ENCODE data around the gene SMG1. TPM values are rescaled to one million over a fixed set of nuclear protein-coding genes. Genes with fewer than 3 reads are reported as not detected.

Gene SMG1
- total and polyA plus RNA-seq, 4 donors, result 5.3 to 70.8 (median 22.3) TPM

- Histone ChIP-seq H3K4me3 (ENCODE audit: low read depth in 1 of 3, low read length in 3 of 3) (no peak overlapping the region), H3K36me3 (ENCODE audit: control insufficient read depth in 4 of 4, insufficient read depth in 3 of 4, low read depth in 1 of 4, low read length in 3 of 4) (peaks cover 9 to 71% (median 50%) of the 10 kb centered on the region in 4 donors), H3K4me1 (ENCODE audit: control insufficient read depth in 4 of 4, insufficient read depth in 4 of 4, low read length in 3 of 4) (peaks cover 0 to 5% (median 2%) of the 10 kb centered on the region in 4 donors), H3K9ac (ENCODE audit: low read depth in 1 of 2, low read length in 2 of 2) (no peak overlapping the region), H3K9me3 (ENCODE audit: control insufficient read depth in 4 of 4, low read length in 3 of 4) (no peaks in the 10 kb centered on the region), H3K27me3 (ENCODE audit: control insufficient read depth in 4 of 4, insufficient read depth in 4 of 4, low read length in 3 of 4) (no peaks in the 10 kb centered on the region), H3K27ac (ENCODE audit: low read depth in 1 of 2, low read length in 2 of 2) (no peak overlapping the region)
- TF ChIP-seq ATF3 (IDR thresholded peaks at IDR 0.05) (no peak), ZBTB33 (IDR thresholded peaks at IDR 0.05) (no peak), JUND (IDR thresholded peaks at IDR 0.05) (no peak), SP1 (IDR thresholded peaks at IDR 0.05) (no peak), REST (IDR thresholded peaks at IDR 0.05) (no peak), YY1 (IDR thresholded peaks at IDR 0.05) (no peak), EGR1 (IDR thresholded peaks at IDR 0.05; ENCODE audit: low read depth in 2 of 2) (no peak), GABPA (IDR thresholded peaks at IDR 0.05 in 1 of 2, conservative IDR thresholded peaks at IDR 0.05 in 1 of 2) (no peak), MAX (IDR thresholded peaks at IDR 0.05) (no peak), CTCF (IDR thresholded peaks at IDR 0.05; ENCODE audit: low read depth, low read length, missing input control) (no peak), FOXA2 (IDR thresholded peaks at IDR 0.05) (no peak), HNF4A (conservative IDR thresholded peaks at IDR 0.05) (no peak), TAF1 (conservative IDR thresholded peaks at IDR 0.05) (no peak), FOXA1 (IDR thresholded peaks at IDR 0.05) (no peak), HNF4G (IDR thresholded peaks at IDR 0.05) (no peak), RAD21 (IDR thresholded peaks at IDR 0.05) (no peak), RXRA (IDR thresholded peaks at IDR 0.05) (no peak), NR2F2 (IDR thresholded peaks at IDR 0.05) (no peak)
- 91% methylated on average over 1 of the region's 1 CpG for WGBS
- DNase-seq (ENCODE audit: low spot score), result no peak
Observed at GRCh38 chr16:18852647-18853046, 73.6 kb downstream of the SMG1 start.
